H9 (cell line): Measurements from ENCODE around the gene DDIT4. TPM values are rescaled to one million over a fixed set of nuclear protein-coding genes. Genes with fewer than 3 reads are reported as not detected.

ENCODE experiments used
- DNase-seq: peaks from one replicate; pipeline ENCODE4 v3.0.0-alpha.2; 2017
- H2AFZ ChIP-seq: one replicate; pipeline ENCODE4 v1.6.1; 2013; ENCODE audit warnings: mild to moderate bottlenecking, low read length, control low read depth, moderate library complexity
- H2AK5ac ChIP-seq: 2 replicates; pipeline ENCODE4 v1.6.1; 2013; ENCODE audit warnings: low read length, control low read depth, mixed read lengths; ENCODE audit not compliant: insufficient read length
- H2BK120ac ChIP-seq: one replicate; pipeline ENCODE4 v1.6.1; 2013; ENCODE audit warnings: low read depth, mild to moderate bottlenecking, low read length, control low read depth, inconsistent platforms; ENCODE audit not compliant: poor library complexity, severe bottlenecking
- H2BK12ac ChIP-seq: 2 replicates; pipeline ENCODE4 v1.6.1; 2013; ENCODE audit warnings: low read length, control low read depth, mixed read lengths, low read depth; ENCODE audit not compliant: insufficient read length
- H2BK15ac ChIP-seq: 2 replicates; pipeline ENCODE4 v1.6.1; 2013; ENCODE audit warnings: low read depth, low read length, control low read depth
- H2BK20ac ChIP-seq: one replicate; pipeline ENCODE4 v1.6.1; 2013; ENCODE audit warnings: low read depth, mild to moderate bottlenecking, low read length, control low read depth, inconsistent platforms; ENCODE audit not compliant: poor library complexity, severe bottlenecking
- H2BK5ac ChIP-seq: 2 replicates; pipeline ENCODE4 v1.6.1; 2013; ENCODE audit warnings: low read length, control low read depth, mixed read lengths; ENCODE audit not compliant: insufficient read length
- H3K14ac ChIP-seq: 2 replicates; pipeline ENCODE4 v1.6.1; 2013; ENCODE audit warnings: low read length, control low read depth; ENCODE audit not compliant: insufficient read depth
- H3K18ac ChIP-seq: 2 replicates; pipeline ENCODE4 v1.6.1; 2013; ENCODE audit warnings: low read depth, mild to moderate bottlenecking, mixed read lengths, low read length, control low read depth; ENCODE audit not compliant: insufficient read length
- H3K23ac ChIP-seq: 2 replicates; pipeline ENCODE4 v1.6.1; 2013; ENCODE audit warnings: low read length, control low read depth, mixed read lengths, low read depth; ENCODE audit not compliant: insufficient read length
- H3K23me2 ChIP-seq: 2 replicates; pipeline ENCODE4 v1.6.1; 2013; ENCODE audit warnings: low read depth, mild to moderate bottlenecking, mixed read lengths, low read length, control low read depth; ENCODE audit not compliant: insufficient read length, poor library complexity, severe bottlenecking
- H3K27ac ChIP-seq: 2 replicates; pipeline ENCODE4 v1.5.1; 2013; ENCODE audit warnings: low read length, control low read depth, mixed read lengths, low read depth; ENCODE audit not compliant: insufficient read length
- H3K27me3 ChIP-seq: 2 replicates; pipeline ENCODE4 v1.6.1; 2013; ENCODE audit warnings: low read length, control low read depth, inconsistent platforms; ENCODE audit not compliant: insufficient read depth
- H3K4ac ChIP-seq: 2 replicates; pipeline ENCODE4 v1.6.1; 2013; ENCODE audit warnings: low read depth, mild to moderate bottlenecking, control low read depth, inconsistent platforms, low read length, moderate library complexity
- H3K4me1 ChIP-seq: 2 replicates; pipeline ENCODE4 v1.6.1; 2013; ENCODE audit warnings: low read length, control low read depth, inconsistent platforms; ENCODE audit not compliant: insufficient read depth
- H3K4me2 ChIP-seq: 2 replicates; pipeline ENCODE4 v1.6.1; 2013; ENCODE audit warnings: low read length, control low read depth, mixed read lengths; ENCODE audit not compliant: insufficient read length, insufficient read depth
- H3K56ac ChIP-seq: 2 replicates; pipeline ENCODE4 v1.6.1; 2013; ENCODE audit warnings: low read depth, mild to moderate bottlenecking, mixed read lengths, low read length, control low read depth; ENCODE audit not compliant: insufficient read length
- H3K79me1 ChIP-seq: 2 replicates; pipeline ENCODE4 v1.6.1; 2013; ENCODE audit warnings: low read depth, mild to moderate bottlenecking, moderate library complexity, low read length, control low read depth, inconsistent platforms; ENCODE audit not compliant: insufficient read depth, poor library complexity, severe bottlenecking
- H3K79me2 ChIP-seq: 2 replicates; pipeline ENCODE4 v1.6.1; 2013; ENCODE audit warnings: low read length, control low read depth, inconsistent platforms; ENCODE audit not compliant: insufficient read depth
- H3K9ac ChIP-seq: 2 replicates; pipeline ENCODE4 v1.6.1; 2013; ENCODE audit warnings: low read length, control low read depth, mixed read lengths; ENCODE audit not compliant: insufficient read length; ENCODE audit errors: extremely low read depth
- H3K9me3 ChIP-seq: one replicate; pipeline ENCODE4 v1.6.1; 2013; ENCODE audit warnings: low read depth, low read length, inconsistent platforms; ENCODE audit not compliant: control insufficient read depth
- H3T11ph ChIP-seq: one replicate; pipeline ENCODE4 v1.6.1; 2013; ENCODE audit warnings: mild to moderate bottlenecking, low read length, control low read depth, inconsistent platforms
- H4K20me1 ChIP-seq: one replicate; pipeline ENCODE4 v1.6.1; 2013; ENCODE audit not compliant: control insufficient read depth, insufficient read length, insufficient read depth
- H4K5ac ChIP-seq: 2 replicates; pipeline ENCODE4 v1.6.1; 2013; ENCODE audit warnings: low read depth, mild to moderate bottlenecking, mixed read lengths, low read length, control low read depth; ENCODE audit not compliant: insufficient read length
- H4K8ac ChIP-seq: replicated peaks from 2 replicates; pipeline ENCODE4 v1.6.1; 2013; ENCODE audit warnings: low read length, control low read depth, mixed read lengths, low read depth; ENCODE audit not compliant: insufficient read length
- H4K91ac ChIP-seq: 2 replicates; pipeline ENCODE4 v1.6.1; 2013; ENCODE audit warnings: low read depth, mild to moderate bottlenecking, moderate library complexity, mixed read lengths, low read length, control low read depth; ENCODE audit not compliant: insufficient read length
- H3K27ac Mint-ChIP-seq, 3 experiments: 2 replicates in 2 of 3; 3 replicates in 1 of 3; pipeline ENCODE4 v1.8.0; 2020 to 2021; ENCODE audit warnings: mixed read lengths in 3 of 3, mild to moderate bottlenecking in 1 of 3, moderate library complexity in 1 of 3
- H3K27me3 Mint-ChIP-seq: 2 replicates; pipeline ENCODE4 v1.8.0; 2021; ENCODE audit warnings: low read depth, mild to moderate bottlenecking, moderate library complexity, mixed read lengths
- H3K36me3 Mint-ChIP-seq, 3 experiments: 2 replicates in 2 of 3; 3 replicates in 1 of 3; pipeline ENCODE4 v1.8.0; 2020 to 2021; ENCODE audit warnings: low read depth in 3 of 3, mixed read lengths in 3 of 3; ENCODE audit not compliant: insufficient read depth in 1 of 3
- H3K4me1 Mint-ChIP-seq, 2 experiments: 2 replicates each; pipeline ENCODE4 v1.8.0; 2020; ENCODE audit warnings: mixed read lengths in 2 of 2
- H3K4me3 Mint-ChIP-seq, 2 experiments: 2 replicates in 1 of 2; 3 replicates in 1 of 2; pipeline ENCODE4 v1.8.0; 2020 to 2021; ENCODE audit warnings: mild to moderate bottlenecking in 2 of 2, mixed read lengths in 2 of 2, moderate library complexity in 1 of 2
- H3K9me3 Mint-ChIP-seq, 2 experiments: 2 replicates in 1 of 2; 3 replicates in 1 of 2; pipeline ENCODE4 v1.8.0; 2020; ENCODE audit warnings: mild to moderate bottlenecking in 2 of 2, mixed read lengths in 2 of 2, moderate library complexity in 1 of 2
- WGBS: extraction: QIAGEN DNeasy Blood & Tissue Kit; methylation state at CpG from one replicate; pipeline ENCODE4 v1.1.7; 2013; ENCODE audit warnings: missing lambda C conversion rate, low lambda C conversion rate, mixed read lengths; ENCODE audit not compliant: insufficient read length; ENCODE audit errors: extremely low coverage; 5-methylcytosine and 5-hydroxymethylcytosine counted together
- total RNA-seq: library from RNA; stranded (reverse); gene quantifications from 2 replicates; pipeline ENCODE4 v1.2.1, GENCODE V29; 2021
- TF ChIP-seq, protein P1 (sequence below): fragments of 200-600 bp; sonication (generic); conservative IDR thresholded peaks from 3 replicates; pipeline ENCODE4 v1.8.0; 2021; ENCODE audit warnings: antibody characterized with exemption, mild to moderate bottlenecking

The DDIT4 gene
- total RNA-seq, 1 experiment from 2014 or later = 84.0 TPM

DNA sequence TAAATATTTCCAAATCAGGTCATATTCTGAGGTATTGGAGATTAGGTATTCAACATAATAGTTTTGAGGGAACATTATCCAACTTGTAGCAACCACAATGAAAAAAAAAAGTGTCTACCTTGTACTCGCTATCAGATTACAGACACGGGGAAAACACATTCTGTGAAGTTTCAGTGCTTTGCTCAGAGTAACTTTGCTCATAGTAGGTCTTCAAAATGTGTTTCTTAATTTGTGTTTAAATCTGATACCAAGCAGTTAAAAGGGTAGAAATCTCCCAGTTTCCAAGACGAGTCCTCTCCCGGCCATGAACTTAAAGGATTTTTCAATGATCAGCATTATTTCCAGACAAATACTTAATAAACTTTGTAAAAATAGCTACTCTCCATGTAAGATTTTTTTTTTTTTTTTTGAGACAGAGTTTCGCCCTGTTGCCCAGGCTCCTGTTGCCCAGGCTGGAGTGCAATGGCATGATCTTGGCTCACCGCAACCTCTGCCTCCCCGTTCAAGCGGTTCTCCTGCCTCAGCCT, 39.2 kb downstream of the DDIT4 start:
- peaks cover 31 to 35% of the 10 kb centered on the region in 2 experiments for H3K4me1 Mint-ChIP-seq
- Histone ChIP-seq H2AK5ac (no peak overlapping the region), H3K23ac (no peak overlapping the region), H3K23me2 (no peaks in the 10 kb centered on the region), H3K27me3 (no peaks in the 10 kb centered on the region), H3T11ph (no peak overlapping the region), H3K4me2 (no peak overlapping the region), H3K27ac (no peak overlapping the region), H4K8ac (no peak overlapping the region), H3K56ac (no peak overlapping the region), H2BK5ac (no peak overlapping the region), H4K5ac (no peak overlapping the region), H4K20me1 (no peaks in the 10 kb centered on the region), H3K79me2 (no peaks in the 10 kb centered on the region), H3K9me3 (no peaks in the 10 kb centered on the region), H2BK12ac (no peak overlapping the region), H2BK120ac (no peak overlapping the region), H3K9ac (no peak overlapping the region), H2BK20ac (no peak overlapping the region), H2BK15ac (no peak overlapping the region), H3K18ac (no peak overlapping the region), H3K4ac (no peak overlapping the region), H3K79me1 (no peaks in the 10 kb centered on the region), H2AFZ (no peak overlapping the region), H3K4me1 (peaks cover 9% of the 10 kb centered on the region; the same call in 1 of the 2 replicates), H4K91ac (no peak overlapping the region), H3K14ac (no peak overlapping the region)
- WGBS = no CpG with 5 or more reads among the region's 8 CpGs
- no peak overlapping the region for H3K4me3 Mint-ChIP-seq
- H3K27ac Mint-ChIP-seq = peak overlapping the region in 1 of 3 experiments; percentile 45; a peak in 1 of 7 replicates
- H3K27me3 Mint-ChIP-seq = peaks cover 4% of the 10 kb centered on the region
- H3K36me3 Mint-ChIP-seq = no peaks in the 10 kb centered on the region; a peak in 1 of 7 replicates
- DNase-seq = no peak
- TF ChIP-seq, protein P1, sequence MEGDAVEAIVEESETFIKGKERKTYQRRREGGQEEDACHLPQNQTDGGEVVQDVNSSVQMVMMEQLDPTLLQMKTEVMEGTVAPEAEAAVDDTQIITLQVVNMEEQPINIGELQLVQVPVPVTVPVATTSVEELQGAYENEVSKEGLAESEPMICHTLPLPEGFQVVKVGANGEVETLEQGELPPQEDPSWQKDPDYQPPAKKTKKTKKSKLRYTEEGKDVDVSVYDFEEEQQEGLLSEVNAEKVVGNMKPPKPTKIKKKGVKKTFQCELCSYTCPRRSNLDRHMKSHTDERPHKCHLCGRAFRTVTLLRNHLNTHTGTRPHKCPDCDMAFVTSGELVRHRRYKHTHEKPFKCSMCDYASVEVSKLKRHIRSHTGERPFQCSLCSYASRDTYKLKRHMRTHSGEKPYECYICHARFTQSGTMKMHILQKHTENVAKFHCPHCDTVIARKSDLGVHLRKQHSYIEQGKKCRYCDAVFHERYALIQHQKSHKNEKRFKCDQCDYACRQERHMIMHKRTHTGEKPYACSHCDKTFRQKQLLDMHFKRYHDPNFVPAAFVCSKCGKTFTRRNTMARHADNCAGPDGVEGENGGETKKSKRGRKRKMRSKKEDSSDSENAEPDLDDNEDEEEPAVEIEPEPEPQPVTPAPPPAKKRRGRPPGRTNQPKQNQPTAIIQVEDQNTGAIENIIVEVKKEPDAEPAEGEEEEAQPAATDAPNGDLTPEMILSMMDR = no peak
- no peaks in the 10 kb centered on the region; a peak in 1 of 5 replicates for H3K9me3 Mint-ChIP-seq
